Activated CD4-positive, alpha-beta T cell treated with anti-CD3 and anti-CD28 coated beads for 36 hours (primary cell): Measurements from ENCODE around the gene RNLS. TPM values are rescaled to one million over a fixed set of nuclear protein-coding genes. Genes with fewer than 3 reads are reported as not detected.

Source experiments
- ATAC-seq: fragments of 200-7000 bp; cut with Tn5 transposase; one replicate; pipeline ENCODE4 v1.10.0; 2021; ENCODE audit warnings: mild to moderate bottlenecking, moderate library complexity
- CTCF ChIA-PET: fragments of 350-600 bp; sonication (Branson Sonifier 250); formaldehyde crosslinking; loops from one replicate; lab custom pipeline; 2021; ENCODE audit warnings: antibody characterized with exemption; lab: Charles Lee
- POLR2A ChIA-PET: fragments of 350-600 bp; sonication (Branson Sonifier 250); formaldehyde crosslinking; loops from one replicate; lab custom pipeline; 2021; ENCODE audit warnings: antibody characterized with exemption, inconsistent platforms; lab: Charles Lee
- DNase-seq: peaks from one replicate; pipeline ENCODE4 v3.0.0-alpha.2; 2020
- H3K27ac Mint-ChIP-seq: one replicate; pipeline ENCODE4 v1.8.0; 2021; ENCODE audit warnings: mixed read lengths
- H3K27me3 Mint-ChIP-seq: one replicate; pipeline ENCODE4 v1.8.0; 2021; ENCODE audit warnings: mixed read lengths
- H3K36me3 Mint-ChIP-seq: one replicate; pipeline ENCODE4 v1.8.0; 2021; ENCODE audit warnings: low read depth, mixed read lengths
- H3K4me1 Mint-ChIP-seq: one replicate; pipeline ENCODE4 v1.8.0; 2021; ENCODE audit warnings: mixed read lengths
- H3K4me3 Mint-ChIP-seq: one replicate; pipeline ENCODE4 v1.8.0; 2021; ENCODE audit warnings: mild to moderate bottlenecking, moderate library complexity, mixed read lengths
- H3K9me3 Mint-ChIP-seq: one replicate; pipeline ENCODE4 v1.8.0; 2021; ENCODE audit warnings: low read depth, mixed read lengths
- intact Hi-C, 2 experiments: fragments of 100-400 bp; cut with DNase I in 1 of 2; cut with micrococcal nuclease in 1 of 2; formaldehyde crosslinking; loops; one replicate each; pipeline versions ENCODE4 v1.14.2 to v1.15.1; 2022 to 2024; cut with DNase I, micrococcal nuclease
- total RNA-seq, 2 experiments: library from RNA; stranded (reverse); gene quantifications; one replicate each; pipeline ENCODE4 v1.2.3, GENCODE V29; 2021

Gene RNLS
- total RNA-seq, 2 experiments from 2014 or later = 4.3 to 4.4 TPM

DNA sequence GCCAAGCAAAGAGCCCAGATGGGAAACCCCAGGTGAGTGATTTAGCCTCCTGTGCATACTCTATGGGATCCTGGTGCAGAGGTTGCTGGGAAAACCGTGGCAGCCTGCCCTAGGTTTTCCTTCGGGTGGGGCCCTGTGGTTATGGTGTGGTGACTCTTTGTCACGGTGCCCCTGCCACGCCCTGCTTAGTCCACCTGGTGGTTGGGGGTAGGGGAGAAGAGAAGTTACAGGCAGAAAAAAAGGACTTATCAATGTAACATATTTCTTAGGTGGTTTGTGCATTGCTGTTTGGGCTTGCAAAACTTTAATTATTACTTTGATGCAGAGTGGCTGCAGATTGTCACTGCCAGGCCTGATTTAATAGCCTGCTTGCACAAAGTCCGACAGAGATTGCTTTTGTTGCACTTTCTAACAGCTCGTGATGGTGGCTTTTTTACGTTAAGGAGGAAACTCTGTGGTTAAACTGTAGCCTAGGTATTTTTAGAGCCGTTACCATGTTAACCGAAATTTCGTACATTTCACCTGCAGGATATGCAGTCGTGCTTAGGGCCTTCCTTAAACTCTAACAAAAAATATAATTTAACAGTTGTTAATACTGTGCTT, 197.4 kb downstream of the RNLS start:
- H3K4me3 Mint-ChIP-seq = peak overlapping the region; percentile 33
- no peaks in the 10 kb centered on the region for H3K27me3 Mint-ChIP-seq
- ATAC-seq (peak; percentile 59), DNase-seq (peak; percentile 67)
- no peaks in the 10 kb centered on the region for H3K36me3 Mint-ChIP-seq
- H3K27ac Mint-ChIP-seq = peak overlapping the region; percentile 52
- peaks cover 9% of the 10 kb centered on the region for H3K4me1 Mint-ChIP-seq
- intact Hi-C loops = loop anchor here (5.0 to 10.0 kb wide), 4 partner anchors 113 to 731 kb away; partner anchors contain the start of gene PAPSS2 (in 1 of the 2)
- ChIA-PET CTCF (interaction anchor here (1.0 to 2.3 kb wide), 3 partner anchors 8 to 535 kb away, joined by 3 to 8 read pairs (median 4); no protein-coding TSS in a partner anchor), POLR2A (interaction anchor here (0.6 kb wide), 1 partner anchor 154 kb away, joined by 5 read pairs; no protein-coding TSS in a partner anchor)
- H3K9me3 Mint-ChIP-seq = peaks cover 2% of the 10 kb centered on the region

DNA sequence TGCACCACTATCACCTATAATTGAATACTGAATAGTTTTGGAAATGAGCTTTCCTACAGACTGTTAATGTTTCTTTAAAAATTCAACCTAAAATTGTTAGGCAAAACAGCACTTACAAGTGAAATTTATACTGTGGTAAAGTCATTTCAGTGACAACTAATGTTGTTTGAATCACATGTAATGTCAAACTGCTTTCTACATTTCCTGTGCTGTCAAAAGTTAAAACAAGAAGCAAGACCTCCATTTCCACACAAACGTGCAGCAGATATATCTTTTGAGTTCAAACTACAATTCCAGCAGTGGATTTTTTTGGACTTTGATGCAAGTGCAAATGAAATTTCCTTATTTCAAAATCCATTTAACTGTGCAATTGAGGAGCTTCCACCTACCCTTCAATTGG, 199.8 kb downstream of the RNLS start:
- peaks cover 5% of the 10 kb centered on the region for H3K9me3 Mint-ChIP-seq
- H3K36me3 Mint-ChIP-seq = no peaks in the 10 kb centered on the region
- ATAC-seq = no peak
- intact Hi-C loops = loop anchor here in 1 of 2 experiments (10.0 kb wide), 1 partner anchor 728 kb away; the partner anchor contains the start of gene PAPSS2
- no peak overlapping the region for H3K4me3 Mint-ChIP-seq
- no peak overlapping the region for H3K27ac Mint-ChIP-seq
- no peaks in the 10 kb centered on the region for H3K27me3 Mint-ChIP-seq
- CTCF ChIA-PET = interaction anchor here (0.6 to 1.3 kb wide), 2 partner anchors 9 to 105 kb away, joined by 4 to 5 read pairs; no protein-coding TSS in a partner anchor
- no peak for DNase-seq
- POLR2A ChIA-PET = no interaction called here
- peaks cover 9% of the 10 kb centered on the region for H3K4me1 Mint-ChIP-seq

DNA sequence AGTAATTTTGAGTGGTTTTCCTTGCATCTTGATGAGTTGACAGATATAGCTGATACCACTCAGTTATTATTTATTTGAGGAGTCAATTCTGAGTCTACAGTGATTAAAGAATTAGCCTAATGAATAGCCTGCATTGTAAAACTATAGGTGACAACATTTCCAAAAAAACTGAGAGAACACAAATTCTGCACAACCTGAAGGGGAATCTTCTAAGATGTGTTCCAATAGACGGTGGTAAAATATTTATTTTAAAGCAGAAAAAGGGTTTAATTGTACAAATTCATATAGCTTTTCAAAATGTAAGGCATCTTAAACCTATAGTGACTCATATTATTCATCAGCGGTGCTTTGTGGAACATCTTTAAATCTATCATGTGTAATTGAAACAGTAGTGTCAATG, 200.4 kb downstream of the RNLS start:
- Mint-ChIP-seq H3K36me3 (no peaks in the 10 kb centered on the region), H3K4me1 (peaks cover 9% of the 10 kb centered on the region), H3K4me3 (no peak overlapping the region), H3K27ac (no peak overlapping the region), H3K9me3 (peaks cover 5% of the 10 kb centered on the region), H3K27me3 (no peaks in the 10 kb centered on the region)
- no peak for DNase-seq
- ChIA-PET POLR2A (no interaction called here), CTCF (interaction anchor here (0.6 to 1.3 kb wide), 2 partner anchors 10 to 105 kb away, joined by 4 to 5 read pairs; no protein-coding TSS in a partner anchor)
- intact Hi-C loops = loop anchor here in 1 of 2 experiments (10.0 kb wide), 1 partner anchor 728 kb away; the partner anchor contains the start of gene PAPSS2
- ATAC-seq = no peak

DNA sequence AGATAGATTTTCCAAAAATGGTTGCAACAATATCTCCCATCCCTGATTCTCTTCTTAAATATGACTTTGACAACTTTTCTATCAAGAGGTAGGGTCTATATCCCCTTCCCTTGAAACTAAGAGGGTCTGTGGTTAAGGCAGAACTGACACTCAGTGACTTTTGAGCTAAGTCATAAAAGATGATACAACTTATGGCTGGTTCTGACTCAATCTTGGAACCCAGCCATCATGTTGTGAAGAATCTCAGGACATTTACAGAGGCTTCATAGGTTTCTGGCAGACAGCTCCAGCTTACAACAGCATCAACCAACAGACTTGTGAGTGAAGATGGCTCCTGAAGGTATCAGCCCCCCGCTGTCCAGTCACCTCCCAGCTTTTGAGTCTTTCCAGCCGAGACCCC, 203.5 kb downstream of the RNLS start:
- ChIA-PET CTCF (no interaction called here), POLR2A (interaction anchor here (0.6 to 1.1 kb wide), 2 partner anchors 9 to 10 kb away, joined by 3 to 5 read pairs; no protein-coding TSS in a partner anchor)
- Mint-ChIP-seq H3K36me3 (no peaks in the 10 kb centered on the region), H3K27ac (no peak overlapping the region), H3K4me1 (peaks cover 11% of the 10 kb centered on the region), H3K27me3 (no peaks in the 10 kb centered on the region), H3K4me3 (no peak overlapping the region), H3K9me3 (peaks cover 5% of the 10 kb centered on the region)
- intact Hi-C loops = no loop called here
- ATAC-seq = peak; percentile 30
- DNase-seq = no peak

DNA sequence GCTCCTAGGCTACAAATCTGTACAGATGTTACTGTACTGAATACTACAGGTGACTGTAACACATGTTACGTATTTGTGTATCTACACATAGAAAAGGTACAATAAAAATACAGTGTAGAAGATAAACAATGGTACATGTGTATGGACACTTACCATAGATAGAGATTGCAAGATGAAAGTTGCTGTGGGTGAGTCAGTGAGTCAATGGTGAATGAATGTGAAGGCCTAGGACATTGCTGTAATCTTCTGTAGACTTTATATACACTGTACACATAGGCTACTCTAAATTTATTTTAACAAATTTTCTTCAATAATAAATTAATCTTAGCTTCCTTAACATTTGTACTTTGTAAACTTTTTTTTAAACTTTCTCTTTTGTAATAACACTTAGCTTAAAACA, 205.6 kb downstream of the RNLS start:
- Mint-ChIP-seq H3K4me3 (no peak overlapping the region), H3K9me3 (peaks cover 2% of the 10 kb centered on the region), H3K36me3 (no peaks in the 10 kb centered on the region), H3K27ac (no peak overlapping the region), H3K4me1 (peaks cover 6% of the 10 kb centered on the region), H3K27me3 (no peaks in the 10 kb centered on the region)
- POLR2A ChIA-PET = interaction anchor here (0.6 kb wide), 1 partner anchor 86 kb away, joined by 3 read pairs; no protein-coding TSS in a partner anchor
- intact Hi-C loops = no loop called here
- DNase-seq (no peak), ATAC-seq (no peak)
- CTCF ChIA-PET = interaction anchor here (0.6 to 2.1 kb wide), 2 partner anchors 9 to 482 kb away, joined by 3 to 8 read pairs; no protein-coding TSS in a partner anchor

DNA sequence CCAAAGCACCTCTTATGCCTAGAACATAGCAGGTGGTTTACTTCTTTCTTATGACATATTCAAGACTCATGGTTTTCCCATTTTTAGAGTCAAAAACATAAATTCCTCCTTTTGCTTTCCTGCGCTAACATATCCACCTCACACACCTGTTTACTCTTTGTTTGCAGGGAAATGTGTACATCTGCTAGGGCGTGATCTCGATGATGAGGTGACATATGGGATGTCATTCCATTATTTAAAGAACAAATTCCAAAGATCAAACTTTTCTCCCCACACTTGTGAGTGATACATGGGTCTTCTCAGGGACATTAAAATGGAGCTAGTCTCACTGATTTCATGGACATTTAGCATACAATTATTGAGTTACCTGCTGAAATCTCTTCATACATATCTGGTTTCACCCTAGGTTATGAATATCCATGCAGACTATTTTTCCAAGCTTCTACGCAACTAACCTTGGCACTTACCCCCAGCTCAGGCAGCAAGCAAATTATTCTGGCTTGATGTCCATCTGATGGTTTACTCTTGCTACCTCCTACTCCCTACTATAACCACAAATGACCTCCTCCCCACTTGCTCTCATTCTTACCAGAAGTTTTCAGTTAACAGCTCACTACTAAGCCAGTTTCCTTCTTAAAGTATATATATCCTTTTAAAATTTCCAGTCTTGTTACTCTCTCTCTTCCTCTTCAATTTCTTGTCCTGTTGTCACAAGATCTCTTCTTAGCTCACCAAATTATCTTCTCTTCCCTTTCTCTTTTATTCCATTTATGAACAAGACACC, 208.5 kb downstream of the RNLS start:
- DNase-seq = no peak
- ChIA-PET CTCF (interaction anchor here (0.8 to 2.5 kb wide), 2 partner anchors 10 to 15 kb away, joined by 3 to 11 read pairs; no protein-coding TSS in a partner anchor), POLR2A (no interaction called here)
- no peaks in the 10 kb centered on the region for H3K27me3 Mint-ChIP-seq
- no peaks in the 10 kb centered on the region for H3K36me3 Mint-ChIP-seq
- ATAC-seq = no peak
- intact Hi-C loops = no loop called here
- no peak overlapping the region for H3K27ac Mint-ChIP-seq
- H3K4me1 Mint-ChIP-seq = peaks cover 6% of the 10 kb centered on the region
- peaks cover 2% of the 10 kb centered on the region for H3K9me3 Mint-ChIP-seq
- no peak overlapping the region for H3K4me3 Mint-ChIP-seq

DNA sequence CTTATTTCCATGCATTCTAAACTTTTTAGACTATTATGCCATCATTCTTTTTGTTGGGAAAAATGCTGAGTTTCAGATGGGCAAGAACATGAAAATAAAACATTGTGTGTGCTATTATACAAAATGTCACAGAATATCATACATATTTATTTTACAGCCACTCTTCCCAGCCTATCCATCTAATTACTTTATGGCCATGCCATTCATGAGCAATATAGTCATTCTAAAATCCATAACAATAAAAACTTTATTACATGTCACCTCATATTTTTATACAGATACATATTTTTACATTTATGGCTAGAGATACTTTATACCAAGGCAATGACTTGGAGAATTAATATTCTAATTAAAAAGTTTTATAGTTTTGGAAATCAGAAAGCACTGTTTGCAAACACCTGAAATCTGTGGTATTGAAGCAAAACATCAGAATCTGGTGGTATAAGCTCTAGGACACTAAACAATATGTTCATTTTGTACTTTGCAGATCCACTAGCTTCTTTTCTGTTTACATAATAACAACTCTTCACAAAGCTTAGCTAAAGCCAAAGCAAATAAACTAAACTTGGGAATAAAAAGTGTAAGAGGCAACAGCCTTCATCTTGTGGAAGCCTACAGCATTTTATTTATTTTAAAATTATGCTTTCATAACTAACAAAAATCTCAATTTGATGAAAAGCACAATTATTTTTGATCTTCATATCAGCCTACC, 210.1 kb downstream of the RNLS start:
- no peak for ATAC-seq
- peaks cover 6% of the 10 kb centered on the region for H3K4me1 Mint-ChIP-seq
- H3K27me3 Mint-ChIP-seq = no peaks in the 10 kb centered on the region
- no peak overlapping the region for H3K4me3 Mint-ChIP-seq
- CTCF ChIA-PET = interaction anchor here (2.5 kb wide), 1 partner anchor 16 kb away, joined by 11 read pairs; no protein-coding TSS in a partner anchor
- POLR2A ChIA-PET = no interaction called here
- no peaks in the 10 kb centered on the region for H3K9me3 Mint-ChIP-seq
- no peaks in the 10 kb centered on the region for H3K36me3 Mint-ChIP-seq
- H3K27ac Mint-ChIP-seq = no peak overlapping the region
- intact Hi-C loops = no loop called here
- DNase-seq = no peak

DNA sequence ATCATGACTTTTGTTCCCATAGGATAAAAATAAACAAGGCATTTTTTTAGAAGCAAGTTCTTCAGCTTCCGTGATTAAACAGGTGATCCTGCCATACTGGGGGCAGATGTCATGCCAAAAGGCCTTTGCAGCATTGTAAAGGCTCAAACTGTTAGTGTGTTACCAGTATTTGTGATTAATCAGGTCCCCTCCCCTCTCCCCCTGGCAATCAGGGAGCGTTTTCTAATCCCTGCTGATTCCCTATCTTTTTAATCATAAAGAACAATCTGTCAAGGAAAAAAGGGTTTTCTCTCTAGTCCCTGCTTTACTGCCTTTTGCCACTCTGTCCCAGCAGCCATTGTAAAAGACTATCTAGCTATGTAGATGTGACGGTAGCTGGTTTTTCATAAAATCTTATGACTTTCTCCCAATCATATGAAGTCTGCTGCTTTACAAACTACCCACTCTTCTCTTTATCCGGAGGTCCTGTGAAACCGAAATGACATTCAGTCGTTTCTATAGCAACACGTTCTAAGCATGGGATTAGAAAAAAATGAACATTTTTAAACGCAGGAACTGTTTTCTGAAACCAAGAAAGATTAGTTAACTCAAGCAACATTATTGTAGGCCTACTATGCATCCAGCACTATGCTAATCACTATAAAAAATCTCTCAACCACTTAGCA, 210.9 kb downstream of the RNLS start:
- CTCF ChIA-PET = interaction anchor here (0.5 to 0.7 kb wide), 2 partner anchors 100 to 1710 kb away, joined by 3 read pairs; no protein-coding TSS in a partner anchor
- H3K4me3 Mint-ChIP-seq = no peak overlapping the region
- H3K36me3 Mint-ChIP-seq = no peaks in the 10 kb centered on the region
- DNase-seq = no peak
- no peak overlapping the region for H3K27ac Mint-ChIP-seq
- POLR2A ChIA-PET = no interaction called here
- peaks cover 6% of the 10 kb centered on the region for H3K4me1 Mint-ChIP-seq
- intact Hi-C loops = no loop called here
- no peaks in the 10 kb centered on the region for H3K27me3 Mint-ChIP-seq
- no peak for ATAC-seq
- no peaks in the 10 kb centered on the region for H3K9me3 Mint-ChIP-seq

DNA sequence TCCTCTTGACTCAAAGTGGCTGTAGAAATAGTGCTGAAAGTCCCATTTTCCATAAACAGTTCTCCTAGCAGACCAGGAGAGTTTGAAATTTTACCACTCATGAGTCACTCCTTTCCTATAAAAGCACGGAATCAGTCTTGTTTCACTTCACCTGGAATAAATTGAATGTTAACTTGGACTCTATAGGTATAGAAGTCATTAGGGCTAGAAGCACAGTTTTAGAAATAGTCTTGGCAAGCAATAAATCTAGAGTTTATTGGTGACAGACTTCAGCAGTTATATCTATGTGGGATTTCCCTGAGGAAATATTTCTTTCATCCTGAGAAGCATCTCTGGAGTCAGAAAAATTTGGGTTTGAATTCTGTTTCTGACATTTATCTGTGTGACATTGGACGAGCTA, 212.4 kb downstream of the RNLS start:
- CTCF ChIA-PET = interaction anchor here (1.1 kb wide), 1 partner anchor 10 kb away, joined by 3 read pairs; no protein-coding TSS in a partner anchor
- Mint-ChIP-seq H3K27ac (no peak overlapping the region), H3K4me3 (no peak overlapping the region), H3K36me3 (no peaks in the 10 kb centered on the region), H3K27me3 (no peaks in the 10 kb centered on the region), H3K9me3 (no peaks in the 10 kb centered on the region), H3K4me1 (peaks cover 6% of the 10 kb centered on the region)
- POLR2A ChIA-PET = interaction anchor here (0.7 kb wide), 1 partner anchor 9 kb away, joined by 5 read pairs; no protein-coding TSS in a partner anchor
- intact Hi-C loops = no loop called here
- no peak for DNase-seq
- ATAC-seq = no peak

DNA sequence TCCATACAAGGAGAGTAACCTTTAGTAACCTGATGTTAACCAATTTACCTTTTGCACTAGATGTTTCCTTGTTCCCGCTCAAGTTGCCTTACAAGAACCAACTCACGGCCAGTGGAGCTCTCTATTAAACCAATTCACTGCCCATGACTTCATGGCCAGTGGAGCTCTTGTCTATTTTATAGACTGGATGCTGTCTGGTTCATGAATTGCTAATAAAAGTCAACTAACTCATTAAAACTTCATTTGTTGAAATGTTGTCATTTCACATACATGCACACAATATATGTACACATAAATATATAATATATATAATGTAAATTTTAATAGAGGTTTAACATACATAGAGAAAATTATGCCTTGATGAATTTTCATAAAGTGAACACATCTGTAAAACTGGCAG, 216.3 kb downstream of the RNLS start:
- no peaks in the 10 kb centered on the region for H3K4me1 Mint-ChIP-seq
- H3K36me3 Mint-ChIP-seq = no peaks in the 10 kb centered on the region
- CTCF ChIA-PET = no interaction called here
- no peak overlapping the region for H3K27ac Mint-ChIP-seq
- ATAC-seq = no peak
- no peak overlapping the region for H3K4me3 Mint-ChIP-seq
- DNase-seq = no peak
- H3K9me3 Mint-ChIP-seq = no peaks in the 10 kb centered on the region
- intact Hi-C loops = no loop called here
- no peaks in the 10 kb centered on the region for H3K27me3 Mint-ChIP-seq
- POLR2A ChIA-PET = no interaction called here
